GM23338 (cell line): Measurements from ENCODE around the gene LNX1. TPM values are rescaled to one million over a fixed set of nuclear protein-coding genes. Genes with fewer than 3 reads are reported as not detected.

Source experiments
- ATAC-seq: fragments of 200-7000 bp; cut with Tn5 transposase; 3 replicates; pipeline ENCODE4 v1.9.1; 2020
- DNase-seq: peaks from one replicate; pipeline ENCODE4 v3.0.0-alpha.2; 2015; ENCODE audit warnings: low spot score
- H2AFZ ChIP-seq: fragments of 200-600 bp; sonication (generic); 2 replicates; pipeline ENCODE4 v1.8.0; 2016; ENCODE audit warnings: antibody characterized with exemption, mild to moderate bottlenecking, moderate library complexity
- H3F3A ChIP-seq: fragments of 200-600 bp; sonication (generic); replicated peaks from 2 replicates; pipeline ENCODE4 v1.8.0; 2017; ENCODE audit warnings: antibody characterized with exemption, mixed run types, low read depth
- H3K27ac ChIP-seq: fragments of 200-600 bp; sonication (generic); 2 replicates; pipeline ENCODE4 v1.6.1; 2016; ENCODE audit warnings: low read depth
- H3K27me3 ChIP-seq: fragments of 200-600 bp; sonication (generic); 2 replicates; pipeline ENCODE4 v1.8.0; 2016; ENCODE audit warnings: mild to moderate bottlenecking, mixed run types, moderate library complexity; ENCODE audit not compliant: insufficient read depth
- H3K36me3 ChIP-seq: fragments of 200-600 bp; sonication (generic); 2 replicates; pipeline ENCODE4 v1.8.0; 2016; ENCODE audit warnings: mild to moderate bottlenecking; ENCODE audit not compliant: insufficient read depth
- H3K4me1 ChIP-seq: fragments of 200-600 bp; sonication (generic); 2 replicates; pipeline ENCODE4 v1.8.0; 2016; ENCODE audit warnings: mild to moderate bottlenecking, moderate library complexity; ENCODE audit not compliant: insufficient read depth
- H3K4me2 ChIP-seq: fragments of 200-600 bp; sonication (generic); 2 replicates; pipeline ENCODE4 v1.7.1; 2017; ENCODE audit warnings: mixed run types
- H3K4me3 ChIP-seq: fragments of 200-600 bp; sonication (generic); 2 replicates; pipeline ENCODE4 v1.6.1; 2016; ENCODE audit warnings: mixed run types
- H3K79me2 ChIP-seq: fragments of 200-600 bp; sonication (generic); replicated peaks from 2 replicates; pipeline ENCODE4 v1.8.0; 2017; ENCODE audit warnings: mild to moderate bottlenecking; ENCODE audit not compliant: insufficient read depth
- H3K9me2 ChIP-seq: fragments of 200-600 bp; sonication (generic); 2 replicates; pipeline ENCODE4 v1.8.0; 2017; ENCODE audit not compliant: insufficient read depth
- H4K20me1 ChIP-seq: fragments of 200-600 bp; sonication (generic); replicated peaks from 2 replicates; pipeline ENCODE4 v1.8.0; 2017; ENCODE audit warnings: mild to moderate bottlenecking; ENCODE audit not compliant: insufficient read depth
- H3K27ac Mint-ChIP-seq: 2 replicates; pipeline ENCODE4 v1.8.0; 2020; ENCODE audit warnings: inconsistent platforms, mild to moderate bottlenecking, moderate library complexity, mixed read lengths
- H3K27me3 Mint-ChIP-seq: 3 replicates; pipeline ENCODE4 v1.8.0; 2022; ENCODE audit warnings: low read depth, mild to moderate bottlenecking, moderate library complexity, mixed read lengths, inconsistent platforms; ENCODE audit not compliant: insufficient read depth, poor library complexity
- H3K36me3 Mint-ChIP-seq: 3 replicates; pipeline ENCODE4 v1.8.0; 2021; ENCODE audit warnings: low read depth, mild to moderate bottlenecking, inconsistent platforms, moderate library complexity, mixed read lengths
- H3K4me1 Mint-ChIP-seq: 3 replicates; pipeline ENCODE4 v1.8.0; 2020; ENCODE audit warnings: mild to moderate bottlenecking, inconsistent platforms, mixed read lengths
- H3K4me3 Mint-ChIP-seq: 3 replicates; pipeline ENCODE4 v1.8.0; 2021; ENCODE audit warnings: moderate library complexity, mild to moderate bottlenecking, inconsistent platforms, mixed read lengths
- H3K9me3 Mint-ChIP-seq: 3 replicates; pipeline ENCODE4 v1.8.0; 2020; ENCODE audit warnings: moderate library complexity, mild to moderate bottlenecking, inconsistent platforms, mixed read lengths
- CREB1 ChIP-seq: fragments of 250-450 bp; sonication (Bioruptor Pico); IDR thresholded peaks from 2 replicates; pipeline ENCODE4 v1.5.0; 2020; ENCODE audit warnings: low read depth, mild to moderate bottlenecking, moderate library complexity
- CTCF ChIP-seq, 2 experiments: fragments of 200-600 bp in 1 of 2; sonication (generic) in 1 of 2; conservative IDR thresholded peaks; 2 replicates each; pipeline versions ENCODE4 v1.5.1 to v1.6.1; 2016 to 2017; ENCODE audit warnings: antibody characterized with exemption in 2 of 2, low read depth in 2 of 2, mild to moderate bottlenecking in 2 of 2, moderate library complexity in 1 of 2
- ETS1 ChIP-seq: IDR thresholded peaks from 2 replicates; pipeline ENCODE4 v1.6.1; 2016; ENCODE audit warnings: antibody characterized with exemption
- EZH2 ChIP-seq: fragments of 200-600 bp; sonication (generic); IDR thresholded peaks from one replicate; pipeline ENCODE4 v1.8.0; 2017; ENCODE audit warnings: antibody characterized with exemption, mild to moderate bottlenecking, low read depth; ENCODE audit not compliant: unreplicated experiment
- EZH2phosphoT487 ChIP-seq: fragments of 200-600 bp; sonication (generic); IDR thresholded peaks from one replicate; pipeline ENCODE4 v1.8.1; 2018; ENCODE audit warnings: antibody characterized with exemption; ENCODE audit not compliant: unreplicated experiment
- JUNB ChIP-seq: IDR thresholded peaks from one replicate; pipeline ENCODE4 v1.6.1; 2016; ENCODE audit warnings: antibody characterized with exemption; ENCODE audit not compliant: unreplicated experiment
- NANOG ChIP-seq: IDR thresholded peaks from 2 replicates; pipeline ENCODE4 v1.6.1; 2016; ENCODE audit warnings: antibody characterized with exemption, borderline replicate concordance
- POLR2AphosphoS5 ChIP-seq: IDR thresholded peaks from 2 replicates; pipeline ENCODE4 v1.6.1; 2016; ENCODE audit warnings: antibody characterized with exemption, low read depth
- REST ChIP-seq: IDR thresholded peaks from one replicate; pipeline ENCODE4 v1.6.1; 2018; ENCODE audit warnings: antibody characterized with exemption; ENCODE audit not compliant: unreplicated experiment
- STAT1 ChIP-seq: IDR thresholded peaks from one replicate; pipeline ENCODE4 v1.6.1; 2016; ENCODE audit warnings: antibody characterized with exemption; ENCODE audit not compliant: unreplicated experiment
- ZNF114 ChIP-seq: fragments of 250-450 bp; sonication (Bioruptor Pico); IDR thresholded peaks from 2 replicates; pipeline ENCODE4 v1.5.0; 2020; ENCODE audit warnings: mild to moderate bottlenecking, moderate library complexity
- ZNF331 ChIP-seq: fragments of 250-450 bp; sonication (Bioruptor Pico); IDR thresholded peaks from 2 replicates; pipeline ENCODE4 v1.5.0; 2020; ENCODE audit warnings: low read depth, mild to moderate bottlenecking, moderate library complexity
- ZNF462 ChIP-seq: fragments of 250-450 bp; sonication (Bioruptor Pico); IDR thresholded peaks from 2 replicates; pipeline ENCODE4 v1.5.0; 2020; ENCODE audit warnings: mild to moderate bottlenecking, moderate library complexity
- polyA plus RNA-seq: library from polyadenylated mRNA; unstranded; fragments of >200 nt; fragmentation: Nextera tagmentation; extraction: Ambion mirVana; gene quantifications from 2 replicates; pipeline ENCODE4 v1.2.1, GENCODE V29; 2016
- total RNA-seq: library from RNA; depleted of rRNA; stranded (reverse); fragments of >200 nt; shearing (Covaris generic); gene quantifications from 2 replicates; pipeline ENCODE4 v1.2.3, GENCODE V29; 2014

Gene LNX1
- total and polyA plus RNA-seq, 2 experiments from 2014 or later = 5.4 to 6.4 TPM

DNA sequence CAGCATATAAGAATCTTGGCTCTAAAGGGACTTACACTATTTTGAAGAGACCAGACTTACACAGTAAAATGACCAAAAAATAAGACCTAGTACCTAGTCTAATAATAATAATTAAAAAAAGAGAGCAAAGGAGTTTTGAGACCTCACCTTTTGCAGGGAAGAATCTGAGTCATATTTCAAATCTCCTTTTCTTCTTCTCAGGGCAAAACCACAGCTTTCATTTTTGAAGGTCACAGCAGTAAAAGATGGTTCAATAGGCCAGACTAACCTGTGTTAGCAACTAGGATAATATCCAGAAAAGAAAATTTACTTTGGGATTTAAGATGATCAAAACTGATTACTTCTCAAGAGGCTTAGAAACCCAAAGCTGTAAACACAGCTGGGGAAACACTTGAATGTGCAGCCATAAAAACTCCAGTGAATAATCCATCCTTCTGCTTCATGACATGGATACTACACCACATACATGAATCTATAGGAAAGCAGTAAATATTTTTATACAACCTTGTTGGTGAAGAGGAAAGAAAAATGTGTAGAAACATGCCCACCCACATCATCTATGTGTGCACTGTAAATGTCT is 25.9 kb upstream of the LNX1 start:
- Histone ChIP-seq H3K4me1 (no peaks in the 10 kb centered on the region), H3K4me2 (no peak overlapping the region), H3K79me2 (no peaks in the 10 kb centered on the region), H2AFZ (no peak overlapping the region), H3K27me3 (no peaks in the 10 kb centered on the region), H3K27ac (no peak overlapping the region), H3K9me2 (no peaks in the 10 kb centered on the region), H3F3A (no peaks in the 10 kb centered on the region), H3K4me3 (no peak overlapping the region), H3K36me3 (no peaks in the 10 kb centered on the region), H4K20me1 (no peaks in the 10 kb centered on the region)
- DNase-seq (no peak), ATAC-seq (no peak)
- Mint-ChIP-seq H3K36me3 (no peaks in the 10 kb centered on the region), H3K27ac (no peak overlapping the region), H3K27me3 (peaks cover 2% of the 10 kb centered on the region), H3K4me1 (peaks cover 15% of the 10 kb centered on the region), H3K9me3 (no peaks in the 10 kb centered on the region), H3K4me3 (no peak overlapping the region)
- TF ChIP-seq JUNB (no peak), ZNF114 (CRISPR knock-in tag) (no peak), EZH2phosphoT487 (no peak), ETS1 (no peak), STAT1 (no peak), REST (no peak), ZNF462 (CRISPR knock-in tag) (no peak), CREB1 (CRISPR knock-in tag) (no peak), ZNF331 (CRISPR knock-in tag) (no peak), EZH2 (no peak), CTCF (conservative IDR thresholded peaks at IDR 0.05; ENCODE audit: low read depth in 2 of 2) (no peak), POLR2AphosphoS5 (no peak), NANOG (no peak)
